ENCODE data around the gene PADI3. TPM values are rescaled to one million over a fixed set of nuclear protein-coding genes. Genes with fewer than 3 reads are reported as not detected.
"Not testable (repeated sequence)": the region's sequence is repeated elsewhere in the genome, so short reads cannot be mapped to it uniquely, and the experiment has no call there.

PADI3 gene
- total RNA-seq, 1 experiment from 2014 or later: 0.61 TPM

- no peak for TF ChIP-seq HMGA2 (CRISPR knock-in tag; IDR thresholded peaks at IDR 0.05)
These were observed 11.4 kb upstream of the PADI3 start (continued) for GRCh38 chr1:17237561-17237903.

GRCh38 chr1:17239420-17239819 lies 9.5 kb upstream of the PADI3 start:
- Mint-ChIP-seq H3K4me3 (no peak overlapping the region), H3K4me1 (peaks cover 13% of the 10 kb centered on the region), H3K9me3 (no peaks in the 10 kb centered on the region), H3K27ac (no peak overlapping the region), H3K27me3 (ENCODE audit: low read depth) (no peaks in the 10 kb centered on the region), H3K36me3 (no peaks in the 10 kb centered on the region)
- CTCF ChIA-PET: interaction anchor here (1.0 to 2.3 kb wide), 5 partner anchors 33 to 179 kb away, joined by 5 to 18 read pairs (median 7); partner anchors contain the start of gene PADI2
- DNase-seq (ENCODE audit: low spot score): peak; percentile 82
- POLR2A ChIA-PET: no interaction called here
- TF ChIP-seq IRF2 (CRISPR knock-in tag; IDR thresholded peaks at IDR 0.05; ENCODE audit: borderline replicate concordance, low read depth) (no peak), PRDM15 (CRISPR knock-in tag; IDR thresholded peaks at IDR 0.05) (peak; percentile 99)
- ATAC-seq: peak; percentile 77

GRCh38 chr1:17241011-17241779 lies 7.7 kb upstream of the PADI3 start:
- peaks cover 26% of the 10 kb centered on the region for H3K4me1 Mint-ChIP-seq
- DNase-seq (ENCODE audit: low spot score); H3K36me3 Mint-ChIP-seq; ATAC-seq; H3K27me3 Mint-ChIP-seq (ENCODE audit: low read depth); POLR2A ChIA-PET; H3K27ac Mint-ChIP-seq; H3K9me3 Mint-ChIP-seq: not testable (repeated sequence)
- peak; percentile 88 for TF ChIP-seq PRDM15 (CRISPR knock-in tag; IDR thresholded peaks at IDR 0.05)
- CTCF ChIA-PET: interaction anchor here (0.8 to 2.3 kb wide), 3 partner anchors 115 to 181 kb away, joined by 3 to 7 read pairs (median 4); no protein-coding TSS in a partner anchor
- H3K4me3 Mint-ChIP-seq: peak overlapping the region; percentile 40; the same call in 1 of the 2 replicates

GRCh38 chr1:17241780-17242074 lies 7.2 kb upstream of the PADI3 start:
- H3K27me3 Mint-ChIP-seq (ENCODE audit: low read depth); DNase-seq (ENCODE audit: low spot score); POLR2A ChIA-PET; ATAC-seq; H3K27ac Mint-ChIP-seq; H3K36me3 Mint-ChIP-seq; H3K4me3 Mint-ChIP-seq; H3K9me3 Mint-ChIP-seq: not testable (repeated sequence)
- CTCF ChIA-PET: interaction anchor here (0.6 to 2.3 kb wide), 3 partner anchors 116 to 181 kb away, joined by 3 to 7 read pairs (median 7); no protein-coding TSS in a partner anchor
- TF ChIP-seq PRDM15 (CRISPR knock-in tag; IDR thresholded peaks at IDR 0.05): peak; percentile 87
- peaks cover 27% of the 10 kb centered on the region for H3K4me1 Mint-ChIP-seq

All from WTC11 (cell line).